Caco-2 (cell line): ENCODE results near the gene COL13A1. TPM values are rescaled to one million over a fixed set of nuclear protein-coding genes. Genes with fewer than 3 reads are reported as not detected.
A peak's percentile ranks its signal among the peaks of the same experiment; 100 is the strongest.

Source experiments
- BruUV-seq: library from RNA; stranded (reverse); fragments of 400-500 nt; replicated peaks from 2 replicates; lab custom pipeline; 2021; lab: Mats Ljungman, UMichigan
- CTCF ChIA-PET: fragments of 300-600 bp; sonication (Branson Sonifier 250); formaldehyde crosslinking; loops from one replicate; lab custom pipeline; 2022; ENCODE audit warnings: antibody characterized with exemption; lab: Charles Lee
- POLR2A ChIA-PET: fragments of 300-600 bp; sonication (Branson Sonifier 250); formaldehyde crosslinking; loops from one replicate; lab custom pipeline; 2022; ENCODE audit warnings: antibody characterized with exemption; lab: Charles Lee
- DNase-seq, 2 experiments: peaks; one replicate each; pipeline versions ENCODE4 v3.0.0 to v3.0.0-alpha.2; 2020 to 2022
- H3K27me3 ChIP-seq: replicated peaks from 2 replicates; pipeline ENCODE4 v1.6.0; 2011; ENCODE audit warnings: low read length; ENCODE audit not compliant: control insufficient read depth, insufficient read depth
- H3K36me3 ChIP-seq: 2 replicates; pipeline ENCODE4 v1.5.1; 2011; ENCODE audit warnings: low read length; ENCODE audit not compliant: control insufficient read depth, insufficient read depth
- H3K4me1 ChIP-seq: fragments of 250-450 bp; sonication (Bioruptor Pico); 2 replicates; pipeline ENCODE4 v1.5.1; 2020; ENCODE audit warnings: mild to moderate bottlenecking
- H3K4me3 ChIP-seq: 2 replicates; pipeline ENCODE4 v1.5.1; 2011; ENCODE audit warnings: low read depth, mild to moderate bottlenecking, control low read depth, low read length
- H3K9me3 ChIP-seq: fragments of 250-450 bp; sonication (Bioruptor Pico); 2 replicates; pipeline ENCODE4 v1.5.1; 2020; ENCODE audit warnings: mild to moderate bottlenecking, moderate library complexity
- H3K27ac Mint-ChIP-seq: one replicate; pipeline ENCODE4 v1.8.0; 2022; ENCODE audit warnings: mixed read lengths; ENCODE audit not compliant: unreplicated experiment
- H3K27me3 Mint-ChIP-seq: one replicate; pipeline ENCODE4 v1.8.0; 2022; ENCODE audit warnings: mixed read lengths; ENCODE audit not compliant: insufficient read depth, unreplicated experiment
- H3K36me3 Mint-ChIP-seq: one replicate; pipeline ENCODE4 v1.8.0; 2022; ENCODE audit warnings: mild to moderate bottlenecking, mixed read lengths; ENCODE audit not compliant: insufficient read depth, unreplicated experiment
- H3K4me1 Mint-ChIP-seq: one replicate; pipeline ENCODE4 v1.8.0; 2022; ENCODE audit warnings: low read depth, mixed read lengths; ENCODE audit not compliant: unreplicated experiment
- H3K4me3 Mint-ChIP-seq: one replicate; pipeline ENCODE4 v1.8.0; 2022; ENCODE audit warnings: mild to moderate bottlenecking, moderate library complexity, mixed read lengths; ENCODE audit not compliant: unreplicated experiment
- H3K9me3 Mint-ChIP-seq: one replicate; pipeline ENCODE4 v1.8.0; 2022; ENCODE audit warnings: mixed read lengths; ENCODE audit not compliant: unreplicated experiment
- CTCF ChIP-seq, 2 experiments: fragments of 200-600 bp in 1 of 2; IDR thresholded peaks; 1 replicate in 1 of 2; 2 replicates in 1 of 2; pipeline versions ENCODE4 v1.5.1 to v1.8.0; 2011 to 2022; ENCODE audit warnings: antibody characterized with exemption in 1 of 2, control low read depth in 1 of 2, inconsistent platforms in 1 of 2, low read depth in 1 of 2, low read length in 1 of 2, mild to moderate bottlenecking in 1 of 2, moderate library complexity in 1 of 2; ENCODE audit not compliant: insufficient read depth in 1 of 2, severe bottlenecking in 1 of 2, unreplicated experiment in 1 of 2
- intact Hi-C: fragments of 100-400 bp; cut with micrococcal nuclease; formaldehyde crosslinking; loops from one replicate; pipeline ENCODE4 v1.10.0; 2022; ENCODE audit not compliant: unreplicated experiment
- total RNA-seq: library from RNA; stranded (reverse); gene quantifications from 2 replicates; pipeline ENCODE4 v1.2.3, GENCODE V29; 2022

COL13A1 gene
- total RNA-seq, 1 experiment from 2014 or later, result not detected

DNA sequence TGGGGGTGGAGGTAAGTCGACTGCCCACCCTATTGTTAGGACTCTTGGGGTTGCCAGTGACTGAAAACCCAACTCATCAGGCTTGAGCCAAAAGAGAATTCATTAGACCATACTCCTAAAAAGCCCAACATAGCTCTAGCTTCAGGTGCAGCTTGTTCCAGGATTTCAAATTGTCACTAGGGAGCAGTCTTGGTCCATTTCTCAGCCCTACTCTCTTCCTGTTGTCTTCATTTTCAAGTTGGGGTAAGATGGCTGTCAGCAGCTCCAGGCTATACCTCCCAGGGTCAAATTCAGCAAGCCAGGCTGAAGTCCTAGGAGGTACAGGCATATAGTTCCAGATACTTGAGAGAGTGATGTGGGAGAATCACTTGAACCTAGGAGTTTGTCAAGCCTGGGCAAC, 14.9 kb upstream of the COL13A1 start:
- no peak for DNase-seq
- H3K36me3 ChIP-seq, result no peaks in the 10 kb centered on the region
- no TSS peak for BruUV-seq
- no peaks in the 10 kb centered on the region for H3K9me3 ChIP-seq
- peaks cover 1% of the 10 kb centered on the region; the same call in 1 of the 2 replicates for H3K27me3 ChIP-seq
- Mint-ChIP-seq H3K27ac (no peak overlapping the region), H3K9me3 (peaks cover 6% of the 10 kb centered on the region), H3K4me3 (no peak overlapping the region), H3K27me3 (peaks cover 8% of the 10 kb centered on the region), H3K36me3 (no peaks in the 10 kb centered on the region), H3K4me1 (no peaks in the 10 kb centered on the region)
- ChIA-PET POLR2A (no interaction called here), CTCF (interaction anchor here (0.6 to 3.1 kb wide), 8 partner anchors 13 to 172 kb away, joined by 3 to 18 read pairs (median 9); partner anchors contain the start of gene COL13A1)
- H3K4me3 ChIP-seq, result no peak overlapping the region
- TF ChIP-seq CTCF (IDR thresholded peaks at IDR 0.05; ENCODE audit: insufficient read depth in 1 of 2, low read depth in 1 of 2, low read length in 1 of 2, severe bottlenecking in 1 of 2, unreplicated experiment in 1 of 2), result no peak
- no peaks in the 10 kb centered on the region for H3K4me1 ChIP-seq
- intact Hi-C loops, result loop anchor here (2.0 kb wide), 1 partner anchor 128 kb away; no protein-coding TSS in a partner anchor

GRCh38 chr10:69787681-69788080, 14.0 kb upstream of the COL13A1 start:
- Mint-ChIP-seq H3K27ac (no peak overlapping the region), H3K4me1 (no peaks in the 10 kb centered on the region), H3K36me3 (no peaks in the 10 kb centered on the region), H3K9me3 (peaks cover 11% of the 10 kb centered on the region), H3K4me3 (no peak overlapping the region), H3K27me3 (peaks cover 8% of the 10 kb centered on the region)
- ChIA-PET POLR2A (no interaction called here), CTCF (interaction anchor here (0.6 to 3.1 kb wide), 7 partner anchors 12 to 171 kb away, joined by 3 to 18 read pairs (median 5); partner anchors contain the start of gene COL13A1)
- no peaks in the 10 kb centered on the region for H3K4me1 ChIP-seq
- TF ChIP-seq CTCF (IDR thresholded peaks at IDR 0.05; ENCODE audit: insufficient read depth in 1 of 2, low read depth in 1 of 2, low read length in 1 of 2, severe bottlenecking in 1 of 2, unreplicated experiment in 1 of 2), result no peak
- no peaks in the 10 kb centered on the region for H3K9me3 ChIP-seq
- H3K27me3 ChIP-seq, result 0 out of 2 replicates have a peak, but pooled peaks cover 1% of the 10 kb centered on the region
- intact Hi-C loops, result loop anchor here (2.0 kb wide), 1 partner anchor 127 kb away; no protein-coding TSS in a partner anchor
- no peak overlapping the region for H3K4me3 ChIP-seq
- no peak for DNase-seq
- no peaks in the 10 kb centered on the region for H3K36me3 ChIP-seq
- BruUV-seq, result no TSS peak

DNA sequence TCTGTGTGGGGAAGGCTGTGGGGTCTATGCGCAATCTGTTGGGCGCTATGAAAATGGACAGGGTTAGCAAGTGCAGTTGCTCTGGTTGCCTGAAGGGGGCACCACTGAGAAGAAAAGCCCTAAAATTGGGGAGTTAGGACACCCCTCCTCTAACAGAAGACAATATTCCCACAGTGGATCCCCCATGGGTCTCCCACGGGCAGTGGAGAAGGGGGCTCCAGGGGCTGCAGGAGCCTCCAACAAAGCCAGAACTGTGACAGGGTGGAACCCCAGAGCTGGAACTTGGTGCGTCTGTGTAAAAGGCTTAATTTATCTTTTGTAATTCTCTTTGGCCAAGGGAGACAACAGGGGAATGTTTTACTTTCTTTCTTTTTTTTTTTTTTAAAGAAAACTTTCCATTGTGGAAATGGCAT, 12.5 kb upstream of the COL13A1 start:
- Mint-ChIP-seq H3K9me3 (peaks cover 11% of the 10 kb centered on the region), H3K4me3 (no peak overlapping the region), H3K27ac (no peak overlapping the region), H3K36me3 (no peaks in the 10 kb centered on the region), H3K4me1 (no peaks in the 10 kb centered on the region), H3K27me3 (peaks cover 12% of the 10 kb centered on the region)
- peak; percentile 70 to 87 for TF ChIP-seq CTCF (IDR thresholded peaks at IDR 0.05; ENCODE audit: insufficient read depth in 1 of 2, low read depth in 1 of 2, low read length in 1 of 2, severe bottlenecking in 1 of 2, unreplicated experiment in 1 of 2)
- Histone ChIP-seq H3K27me3 (0 out of 2 replicates have a peak, but pooled peaks cover 1% of the 10 kb centered on the region), H3K36me3 (no peaks in the 10 kb centered on the region), H3K4me3 (no peak overlapping the region), H3K9me3 (no peaks in the 10 kb centered on the region), H3K4me1 (no peaks in the 10 kb centered on the region)
- ChIA-PET CTCF (interaction anchor here (0.7 to 0.9 kb wide), 4 partner anchors 12 to 152 kb away, joined by 3 read pairs; no protein-coding TSS in a partner anchor), POLR2A (no interaction called here)
- BruUV-seq, result no TSS peak
- no peak for DNase-seq
- intact Hi-C loops, result loop anchor here (1.0 kb wide), 1 partner anchor 11 kb away; no protein-coding TSS in a partner anchor
